ENCODE data around the gene MYOC. TPM values are rescaled to one million over a fixed set of nuclear protein-coding genes. Genes with fewer than 3 reads are reported as not detected.

The MYOC gene
- total RNA-seq, 1 donor from 2014 or later = not detected

- Mint-ChIP-seq H3K27ac (no peak overlapping the region), H3K27me3 (no peaks in the 10 kb centered on the region), H3K4me1 (ENCODE audit: unreplicated experiment) (no peaks in the 10 kb centered on the region), H3K4me3 (no peak overlapping the region), H3K36me3 (peaks cover 25% of the 10 kb centered on the region), H3K9me3 (peaks cover 4% of the 10 kb centered on the region)
- DNase-seq (ENCODE audit: extremely low spot score, unreplicated experiment) = no peak
- TF ChIP-seq CTCF (conservative IDR thresholded peaks at IDR 0.05) = no peak
Observed at GRCh38 chr1:171596705-171597104, 55.8 kb downstream of the MYOC start.

GRCh38 chr1:171596119-171596518 lies 56.4 kb downstream of the MYOC start:
- Mint-ChIP-seq H3K4me1 (ENCODE audit: unreplicated experiment) (no peaks in the 10 kb centered on the region), H3K4me3 (no peak overlapping the region), H3K36me3 (peaks cover 29% of the 10 kb centered on the region), H3K27me3 (no peaks in the 10 kb centered on the region), H3K9me3 (peaks cover 4% of the 10 kb centered on the region), H3K27ac (no peak overlapping the region)
- no peak for TF ChIP-seq CTCF (conservative IDR thresholded peaks at IDR 0.05)
- no peak for DNase-seq (ENCODE audit: extremely low spot score, unreplicated experiment)

DNA sequence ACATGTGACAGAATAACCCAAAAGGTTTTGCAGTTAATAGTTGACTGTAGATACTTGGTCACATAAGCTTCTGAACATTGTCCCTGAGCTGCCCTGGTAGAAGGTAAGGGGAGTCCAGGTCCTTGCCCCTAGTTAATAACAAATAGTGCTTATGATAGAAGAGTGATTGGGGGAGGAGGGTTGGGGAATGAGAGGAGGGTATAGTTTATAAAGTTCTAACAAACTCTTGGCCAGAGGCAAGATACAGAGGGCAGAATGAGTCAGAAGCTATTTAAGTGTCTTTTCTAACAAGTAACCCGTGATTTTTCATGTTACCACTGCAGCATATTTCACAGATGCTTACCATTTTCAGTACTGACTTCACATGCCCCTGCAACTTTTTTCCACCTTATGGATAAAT lies 57.2 kb downstream of the MYOC start:
- H3K27ac Mint-ChIP-seq = no peak overlapping the region
- DNase-seq (ENCODE audit: extremely low spot score, unreplicated experiment) = no peak
- no peaks in the 10 kb centered on the region for H3K4me1 Mint-ChIP-seq (ENCODE audit: unreplicated experiment)
- TF ChIP-seq CTCF (conservative IDR thresholded peaks at IDR 0.05) = no peak
- peaks cover 4% of the 10 kb centered on the region for H3K9me3 Mint-ChIP-seq
- H3K36me3 Mint-ChIP-seq = peaks cover 36% of the 10 kb centered on the region
- no peak overlapping the region for H3K4me3 Mint-ChIP-seq
- H3K27me3 Mint-ChIP-seq = no peaks in the 10 kb centered on the region

- TF ChIP-seq CTCF (conservative IDR thresholded peaks at IDR 0.05) = no peak
- H3K27me3 Mint-ChIP-seq = no peaks in the 10 kb centered on the region
- no peaks in the 10 kb centered on the region for H3K9me3 Mint-ChIP-seq
- H3K27ac Mint-ChIP-seq = no peak overlapping the region
- no peak overlapping the region for H3K4me3 Mint-ChIP-seq
- no peak for DNase-seq (ENCODE audit: extremely low spot score, unreplicated experiment)
- H3K36me3 Mint-ChIP-seq = peaks cover 55% of the 10 kb centered on the region
- H3K4me1 Mint-ChIP-seq (ENCODE audit: unreplicated experiment) = no peaks in the 10 kb centered on the region
Observed at GRCh38 chr1:171590022-171590421, 62.5 kb downstream of the MYOC start.

DNA sequence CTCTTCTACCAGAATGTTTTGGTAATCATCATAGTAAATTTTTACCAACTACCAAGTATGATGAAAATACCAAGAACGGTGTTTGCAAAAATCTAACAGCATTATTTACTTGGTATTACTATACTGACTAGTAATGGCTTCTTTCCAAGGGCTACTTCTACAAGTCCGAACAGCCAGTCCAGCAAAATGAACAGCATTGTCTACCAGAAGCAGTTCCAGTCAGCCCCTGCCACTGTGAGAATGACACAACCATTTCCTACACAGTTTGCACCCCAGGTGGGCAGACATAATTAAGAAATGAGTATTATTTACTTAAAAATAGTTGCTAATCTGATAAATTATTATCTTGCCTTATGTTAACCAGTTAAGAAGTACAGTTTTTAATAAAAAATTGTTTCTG lies 64.3 kb downstream of the MYOC start:
- Mint-ChIP-seq H3K27ac (no peak overlapping the region), H3K4me3 (no peak overlapping the region), H3K4me1 (ENCODE audit: unreplicated experiment) (no peaks in the 10 kb centered on the region), H3K27me3 (no peaks in the 10 kb centered on the region), H3K9me3 (no peaks in the 10 kb centered on the region), H3K36me3 (peaks cover 60% of the 10 kb centered on the region)
- no peak for TF ChIP-seq CTCF (conservative IDR thresholded peaks at IDR 0.05)
- DNase-seq (ENCODE audit: extremely low spot score, unreplicated experiment) = no peak

GRCh38 chr1:171585715-171586114 lies 66.8 kb downstream of the MYOC start:
- H3K4me3 Mint-ChIP-seq = no peak overlapping the region
- H3K27me3 Mint-ChIP-seq = no peaks in the 10 kb centered on the region
- no peak for TF ChIP-seq CTCF (conservative IDR thresholded peaks at IDR 0.05)
- H3K9me3 Mint-ChIP-seq = no peaks in the 10 kb centered on the region
- H3K36me3 Mint-ChIP-seq = peaks cover 47% of the 10 kb centered on the region
- H3K4me1 Mint-ChIP-seq (ENCODE audit: unreplicated experiment) = no peaks in the 10 kb centered on the region
- DNase-seq (ENCODE audit: extremely low spot score, unreplicated experiment) = no peak
- no peak overlapping the region for H3K27ac Mint-ChIP-seq
